Cardiac fibroblast (primary cell): ENCODE measurements around the gene HSPA12A.

Experiments used
- DNase-seq, 2 donors: peaks; one replicate each; pipeline versions ENCODE4 v3.0.0 to v3.0.0-alpha.2; 2010; ENCODE audit warnings: low read depth in 2 of 2
- H3K4me3 ChIP-seq, 2 donors: replicated peaks in 1 of 2; 1 replicate in 1 of 2; 2 replicates in 1 of 2; pipeline ENCODE4 v1.5.1; 2011; ENCODE audit warnings: low read depth in 2 of 2, low read length in 2 of 2, mild to moderate bottlenecking in 2 of 2, moderate library complexity in 1 of 2
- TF ChIP-seq, protein P1 (sequence below): IDR thresholded peaks from one replicate; pipeline ENCODE4 v1.5.1; 2011; ENCODE audit warnings: low read depth, mild to moderate bottlenecking, low read length, inconsistent platforms

Gene HSPA12A

DNA sequence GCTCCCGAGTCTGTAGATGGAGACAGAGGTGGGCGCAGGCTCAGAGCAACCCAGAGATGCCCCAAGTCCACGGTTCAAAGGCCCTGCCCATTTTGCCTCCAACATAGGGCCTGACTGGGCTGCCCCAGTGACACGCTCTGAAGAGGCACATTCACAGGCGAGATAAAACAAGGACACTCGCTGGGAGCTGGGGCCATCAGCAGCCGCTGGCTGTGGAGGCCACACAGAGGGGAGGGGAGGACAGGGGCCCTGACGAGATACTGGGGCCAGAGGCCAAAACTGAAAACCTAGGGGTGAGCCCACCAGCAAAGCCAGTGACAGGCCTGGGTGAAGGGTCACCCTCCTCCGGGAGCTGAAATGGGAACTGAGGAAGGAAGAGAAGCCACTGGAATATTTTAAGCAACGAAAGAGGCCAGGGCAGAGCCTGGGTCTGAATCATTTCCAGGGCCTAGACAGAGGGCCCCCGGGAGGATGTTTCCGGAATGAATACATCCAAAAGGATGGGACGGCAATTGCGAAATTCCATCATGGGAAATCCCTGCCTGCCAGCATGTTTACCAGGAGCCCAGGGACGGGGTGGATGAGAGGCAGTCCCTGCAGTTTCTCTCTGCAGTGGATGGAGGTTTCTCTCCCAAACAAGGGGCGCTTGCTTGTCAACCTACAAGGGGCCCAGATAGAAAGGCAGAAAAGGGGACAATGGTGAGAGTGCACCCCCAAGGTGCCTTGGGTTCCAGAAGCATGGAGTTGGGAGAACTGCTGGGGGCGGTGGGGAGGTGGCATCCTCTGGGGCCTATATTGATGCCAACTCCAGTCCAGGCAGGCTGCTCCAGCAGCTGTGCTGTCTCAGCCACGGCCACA, 29.0 kb upstream of the HSPA12A start:
- H3K4me3 ChIP-seq: no peak overlapping the region
- TF ChIP-seq, protein P1, sequence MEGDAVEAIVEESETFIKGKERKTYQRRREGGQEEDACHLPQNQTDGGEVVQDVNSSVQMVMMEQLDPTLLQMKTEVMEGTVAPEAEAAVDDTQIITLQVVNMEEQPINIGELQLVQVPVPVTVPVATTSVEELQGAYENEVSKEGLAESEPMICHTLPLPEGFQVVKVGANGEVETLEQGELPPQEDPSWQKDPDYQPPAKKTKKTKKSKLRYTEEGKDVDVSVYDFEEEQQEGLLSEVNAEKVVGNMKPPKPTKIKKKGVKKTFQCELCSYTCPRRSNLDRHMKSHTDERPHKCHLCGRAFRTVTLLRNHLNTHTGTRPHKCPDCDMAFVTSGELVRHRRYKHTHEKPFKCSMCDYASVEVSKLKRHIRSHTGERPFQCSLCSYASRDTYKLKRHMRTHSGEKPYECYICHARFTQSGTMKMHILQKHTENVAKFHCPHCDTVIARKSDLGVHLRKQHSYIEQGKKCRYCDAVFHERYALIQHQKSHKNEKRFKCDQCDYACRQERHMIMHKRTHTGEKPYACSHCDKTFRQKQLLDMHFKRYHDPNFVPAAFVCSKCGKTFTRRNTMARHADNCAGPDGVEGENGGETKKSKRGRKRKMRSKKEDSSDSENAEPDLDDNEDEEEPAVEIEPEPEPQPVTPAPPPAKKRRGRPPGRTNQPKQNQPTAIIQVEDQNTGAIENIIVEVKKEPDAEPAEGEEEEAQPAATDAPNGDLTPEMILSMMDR: no peak
- DNase-seq: peak; percentile 93 to 96

DNA sequence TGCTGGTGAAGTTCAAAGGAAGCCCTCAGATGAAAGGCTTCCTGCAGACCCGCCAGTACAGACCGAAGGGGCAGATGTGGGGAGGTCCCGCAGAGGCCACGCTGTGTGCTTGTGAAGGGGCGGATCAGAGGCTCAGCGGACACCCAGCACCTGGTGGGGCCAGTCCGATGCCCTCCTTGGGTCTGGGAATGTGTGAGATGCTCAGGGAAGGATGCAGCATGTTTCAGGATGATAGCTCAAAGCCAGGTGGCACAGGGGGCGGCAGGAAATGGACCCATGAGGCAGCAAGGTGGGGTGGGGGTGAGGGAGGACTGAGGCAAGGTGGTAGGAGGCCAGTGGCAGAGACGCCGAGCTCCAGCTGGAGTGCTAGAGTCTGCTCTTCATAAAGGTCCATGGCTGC, 27.9 kb upstream of the HSPA12A start:
- no peak overlapping the region for H3K4me3 ChIP-seq
- TF ChIP-seq, protein P1: no peak
- DNase-seq: no peak

DNA sequence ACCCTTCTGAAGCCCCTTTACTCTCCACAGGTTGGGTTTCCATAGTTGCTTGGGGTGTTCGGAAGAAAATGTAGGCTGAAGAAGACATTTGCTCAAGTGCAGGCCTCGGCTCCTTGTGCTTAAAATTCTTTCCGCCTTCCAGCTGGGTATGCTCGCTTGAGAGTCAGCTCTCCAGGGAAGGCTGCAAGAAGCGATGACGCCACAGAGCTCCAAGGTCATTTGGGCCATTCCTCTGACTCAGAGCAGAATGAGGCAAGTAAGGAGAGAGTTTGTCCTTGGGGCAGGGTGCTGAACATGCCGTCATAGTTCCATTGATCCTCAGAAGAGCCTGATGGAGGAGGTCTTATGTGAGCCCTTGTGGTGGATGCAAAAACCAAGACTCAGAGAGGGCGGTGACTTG, 27.4 kb upstream of the HSPA12A start:
- peak; percentile 84 to 96 for DNase-seq
- TF ChIP-seq, protein P1: no peak
- H3K4me3 ChIP-seq: no peak overlapping the region

DNA sequence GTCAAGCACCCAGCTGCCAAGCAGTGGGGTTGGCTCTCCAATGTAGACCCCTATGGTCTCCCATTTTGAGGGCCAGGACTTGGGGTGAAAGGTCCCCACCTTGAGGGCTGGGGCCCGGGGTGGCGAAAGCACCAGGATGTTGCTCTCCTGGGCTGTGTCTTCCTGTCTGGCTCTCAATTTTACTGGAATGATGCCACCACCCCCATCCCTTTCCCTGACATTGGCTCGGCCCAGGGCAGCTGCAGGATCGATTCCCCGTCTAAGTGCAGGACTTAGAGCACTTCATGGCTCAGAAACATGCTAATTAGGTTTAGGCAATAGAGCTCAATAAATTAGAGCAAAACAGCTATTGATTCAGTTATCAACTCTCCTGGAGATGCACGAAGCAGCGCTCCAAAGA, 27.0 kb upstream of the HSPA12A start:
- TF ChIP-seq, protein P1: no peak
- DNase-seq: no peak
- H3K4me3 ChIP-seq: no peak overlapping the region

DNA sequence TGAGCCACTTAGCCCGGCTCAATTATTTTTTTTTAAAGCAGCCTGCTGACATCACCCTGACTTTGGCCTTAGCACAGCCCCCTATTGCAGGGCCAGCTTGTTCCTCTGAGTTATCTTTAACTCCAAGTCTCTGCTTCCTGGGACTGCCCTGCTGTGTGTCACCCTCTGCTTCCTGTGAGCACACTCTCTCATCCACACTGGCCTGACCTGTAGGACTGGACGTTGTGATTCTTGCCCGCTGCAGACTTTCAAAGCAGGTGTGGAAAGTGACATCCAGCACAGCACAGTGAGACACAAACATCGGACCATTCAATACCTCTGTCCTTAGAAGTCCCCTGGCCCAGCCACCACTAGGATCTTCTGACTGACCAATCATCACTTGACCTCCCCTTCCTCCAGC, 26.4 kb upstream of the HSPA12A start:
- TF ChIP-seq, protein P1: no peak
- DNase-seq: peak in 1 of 2 donors; percentile 66

DNA sequence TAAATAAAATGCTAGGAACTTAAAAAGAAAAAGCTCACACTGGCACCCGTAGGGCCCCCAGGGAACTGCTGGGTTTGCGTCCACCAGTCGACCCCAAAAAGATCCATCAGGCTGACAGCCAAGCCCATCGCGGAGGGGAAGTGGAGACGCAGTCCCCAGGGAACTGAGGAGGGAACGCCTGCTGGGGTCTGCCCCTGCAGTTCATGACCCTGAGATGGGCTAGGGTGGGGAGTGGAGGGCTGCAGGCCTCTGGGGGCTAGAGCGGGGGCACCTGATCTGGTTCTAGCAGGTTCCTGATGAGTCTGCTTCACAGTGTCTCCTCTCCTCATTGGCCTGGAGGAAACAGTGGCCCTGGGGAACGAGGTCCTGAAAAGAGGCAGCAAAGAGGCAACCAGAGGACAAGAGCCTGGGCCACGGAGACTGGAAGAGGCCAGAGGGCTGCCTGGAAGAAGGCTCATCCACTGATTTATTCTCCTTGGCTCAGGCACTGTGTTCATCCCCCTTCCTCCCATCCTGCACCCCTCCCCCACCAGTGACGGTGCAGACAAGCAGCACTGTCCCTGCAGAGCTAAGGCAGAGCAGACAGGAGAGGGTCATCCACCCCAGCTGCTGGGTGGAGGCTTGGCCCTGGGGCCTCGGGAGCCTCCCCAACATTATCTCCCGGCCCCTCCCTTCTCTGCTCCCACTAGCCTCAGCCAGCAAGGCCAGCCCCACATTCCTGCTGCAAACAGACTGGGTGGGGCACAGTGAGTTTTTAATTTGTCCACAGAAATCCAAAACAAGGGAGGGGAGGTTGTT, 24.7 kb upstream of the HSPA12A start:
- DNase-seq: peak; percentile 46 to 49
- H3K4me3 ChIP-seq: no peak overlapping the region
- TF ChIP-seq, protein P1: peak; percentile 7

More for the DNA sequence above, 26.4 kb upstream of the HSPA12A start:
- no peak overlapping the region for H3K4me3 ChIP-seq
